CD4-positive, alpha-beta T cell treated with Interleukin-17A for 4 hours (primary cell): ENCODE measurements around the gene EEPD1.
"Not testable (repeated sequence)": the region's sequence is repeated elsewhere in the genome, so short reads cannot be mapped to it uniquely, and the experiment has no call there.

ENCODE experiments used
- DNase-seq: peaks from one replicate; pipeline ENCODE4 v3.0.0-alpha.2; 2020; ENCODE audit warnings: mixed read lengths

Gene EEPD1

DNA sequence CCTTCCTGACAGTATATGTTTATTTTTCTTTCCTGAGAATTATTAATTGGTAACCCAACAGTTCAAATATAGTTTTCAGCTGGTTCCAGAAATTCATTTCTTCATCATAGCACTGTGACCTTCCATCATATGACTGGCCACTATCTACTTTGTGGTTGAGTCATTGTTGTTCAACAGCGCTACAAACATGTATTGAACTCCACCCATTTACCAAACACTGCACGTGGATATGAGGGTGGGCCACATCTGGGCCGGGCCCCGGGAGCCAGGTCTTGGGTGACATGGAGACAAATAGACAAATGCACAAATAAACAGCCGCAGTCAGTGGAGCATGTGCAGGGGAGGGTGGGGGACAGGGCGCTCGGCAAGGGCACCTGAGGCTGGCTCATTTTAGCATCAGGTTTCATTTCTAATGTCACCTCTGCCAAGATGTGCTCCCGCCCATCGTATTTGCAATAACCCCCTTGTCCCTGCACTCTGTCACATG, 24.0 kb upstream of the EEPD1 start:
- DNase-seq, result no peak

DNA sequence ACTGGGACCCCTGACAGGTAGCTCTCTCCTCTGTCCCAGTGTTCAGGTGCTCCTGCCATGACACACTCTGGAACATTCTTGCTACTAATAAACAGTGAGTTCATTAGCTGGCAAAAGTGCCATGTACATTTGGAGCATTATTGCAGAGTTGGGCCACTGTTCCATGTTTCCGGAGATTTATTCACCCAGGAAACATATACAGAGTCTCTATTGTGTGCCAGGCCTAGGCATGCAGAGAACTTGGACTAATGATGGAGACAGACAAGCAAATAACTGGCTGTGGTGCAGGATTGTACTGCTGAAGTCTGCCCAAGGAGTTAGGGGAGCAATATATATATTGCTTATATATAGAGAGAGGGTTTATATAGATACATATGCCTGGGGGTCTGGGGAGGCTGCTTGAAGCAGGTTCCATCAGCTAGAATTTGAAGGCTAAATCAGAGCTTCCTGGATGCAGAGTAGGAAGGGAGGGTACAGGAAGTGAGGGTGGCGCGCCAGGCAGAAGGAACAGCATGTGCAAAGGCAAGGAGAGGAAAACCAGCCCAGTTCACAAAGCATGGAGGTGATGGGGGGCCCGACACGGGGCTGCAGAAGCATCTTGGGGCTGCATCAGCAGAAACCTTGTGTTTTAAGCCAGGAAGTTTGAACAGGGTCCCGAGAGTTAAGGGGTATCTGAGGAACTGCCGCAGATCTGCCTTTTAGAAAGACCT, 22.7 kb upstream of the EEPD1 start:
- no peak for DNase-seq

DNA sequence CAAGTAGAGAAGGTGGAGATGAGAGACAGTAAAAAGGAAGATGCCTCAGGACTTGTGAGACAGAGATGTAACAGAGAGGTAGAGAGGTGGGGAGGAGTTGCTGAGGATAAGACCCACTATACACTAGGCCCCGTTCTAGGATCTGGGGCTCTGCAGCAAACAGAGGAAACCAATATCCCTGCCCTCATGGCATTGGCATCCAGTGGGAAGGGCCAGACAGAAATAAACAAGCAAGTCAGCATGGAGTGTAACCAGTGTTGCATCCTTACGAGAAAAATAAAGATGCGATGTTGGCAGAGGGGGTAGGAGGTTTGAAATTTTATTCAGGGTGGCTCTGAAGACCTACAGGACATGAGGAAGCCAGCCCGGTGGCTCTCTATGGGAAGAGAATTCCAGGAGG, 22.0 kb upstream of the EEPD1 start:
- DNase-seq, result no peak

DNA sequence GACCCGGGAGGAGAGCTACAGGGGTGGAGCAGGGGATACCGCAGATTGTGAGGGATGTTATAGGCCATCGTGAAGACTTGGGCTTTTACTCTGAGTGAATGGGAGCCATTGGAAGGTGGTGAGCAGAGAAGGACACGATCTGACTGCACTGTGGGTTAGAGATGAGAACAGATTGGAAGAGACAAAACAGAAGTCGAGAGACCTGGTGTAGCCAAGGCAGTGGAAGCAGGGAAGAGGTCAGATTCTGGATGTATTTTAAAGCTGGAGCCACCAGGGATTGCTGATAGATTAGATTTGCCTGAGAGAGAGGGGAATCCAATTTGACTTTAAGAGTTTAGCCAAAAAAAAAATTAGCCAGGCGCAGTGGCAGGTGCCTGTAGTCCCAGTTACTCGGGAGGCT, 21.6 kb upstream of the EEPD1 start:
- no peak for DNase-seq

GRCh38 chr7:36132012-36132411, 21.0 kb upstream of the EEPD1 start:
- no peak for DNase-seq

DNA sequence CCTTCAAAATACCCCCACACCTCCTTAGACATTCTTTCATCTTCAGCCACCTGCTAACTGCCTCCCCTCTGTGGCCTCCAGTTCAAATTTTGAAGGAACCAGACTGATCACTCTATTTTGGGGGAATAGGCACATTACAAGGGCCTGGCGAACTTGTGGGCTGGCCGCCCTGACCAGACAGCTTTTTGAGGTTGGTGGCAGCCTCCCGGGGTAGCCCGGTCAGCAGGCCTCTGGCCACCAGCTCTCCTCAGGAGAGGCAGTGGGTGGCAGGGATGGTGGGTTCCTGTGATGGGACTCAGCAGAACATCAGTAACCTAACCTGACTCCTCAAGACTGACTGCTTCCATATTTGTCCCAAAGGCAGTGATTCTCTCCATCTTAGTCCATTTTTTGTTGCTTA, 17.4 kb upstream of the EEPD1 start:
- DNase-seq, result no peak

GRCh38 chr7:36137258-36137657, 15.8 kb upstream of the EEPD1 start:
- DNase-seq, result no peak

DNA sequence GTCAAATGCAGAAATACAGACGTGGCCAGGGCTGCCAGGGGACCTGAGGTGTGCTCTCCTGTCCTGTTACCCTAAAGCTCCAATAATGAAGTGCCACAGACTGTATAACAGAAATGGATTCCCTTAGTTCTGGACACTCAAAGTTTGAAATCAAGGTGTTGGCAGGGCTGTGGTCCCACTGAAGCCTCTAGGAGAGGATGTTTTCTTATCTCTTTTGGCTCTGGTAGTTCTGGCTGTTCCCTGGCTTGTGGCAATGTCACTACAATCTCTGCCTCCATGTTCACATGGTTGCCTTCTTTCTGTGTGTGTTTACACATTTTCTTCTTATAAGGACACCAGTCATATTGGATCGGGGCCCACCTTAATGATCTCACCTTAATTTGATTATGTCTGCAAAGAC, 15.3 kb upstream of the EEPD1 start:
- no peak for DNase-seq

DNA sequence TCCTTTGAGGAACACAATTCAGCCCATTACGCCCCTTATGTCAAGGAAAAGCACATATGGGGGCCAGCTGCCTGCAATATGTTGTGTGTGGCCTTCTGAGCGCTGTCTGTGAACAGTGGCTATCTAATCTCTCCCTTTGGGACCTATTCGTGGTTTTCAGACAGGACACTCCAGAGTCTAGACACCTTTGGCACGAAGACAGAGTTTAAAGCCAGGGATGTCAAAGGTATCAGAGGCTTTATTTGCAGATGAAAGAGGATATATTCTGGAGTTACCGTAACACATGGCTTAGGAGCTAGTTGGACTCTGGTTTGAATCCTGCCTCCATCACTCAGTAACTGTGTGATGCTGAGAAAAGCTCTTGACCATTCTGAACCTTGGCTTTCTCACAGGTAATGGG, 14.8 kb upstream of the EEPD1 start:
- no peak for DNase-seq

GRCh38 chr7:36141351-36141750, 11.7 kb upstream of the EEPD1 start:
- DNase-seq, result no peak

- DNase-seq, result no peak
Measured at GRCh38 chr7:36141850-36142249, 11.2 kb upstream of the EEPD1 start.

- DNase-seq, result no peak
Measured at GRCh38 chr7:36144189-36144588, 8.9 kb upstream of the EEPD1 start.

DNA sequence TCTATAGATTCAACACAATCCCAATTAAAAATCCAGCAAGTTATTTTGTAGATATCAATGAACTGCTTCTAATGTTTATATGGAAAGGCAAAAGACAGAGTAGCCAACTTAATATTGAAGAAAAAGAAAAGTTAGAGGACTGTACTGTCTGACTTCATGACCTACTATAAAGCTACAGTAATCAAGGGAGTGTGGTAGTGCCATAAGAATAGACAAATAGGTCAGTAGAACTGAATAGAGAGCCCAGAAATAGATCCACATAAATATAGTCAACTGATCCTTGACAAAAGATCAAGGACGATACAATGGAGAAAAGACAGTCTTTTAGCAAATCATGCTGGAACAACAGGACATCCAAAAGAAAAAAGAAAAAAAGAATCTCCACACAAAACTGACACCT, 7.4 kb upstream of the EEPD1 start:
- no peak for DNase-seq

GRCh38 chr7:36147361-36147760, 5.7 kb upstream of the EEPD1 start:
- DNase-seq, result no peak

DNA sequence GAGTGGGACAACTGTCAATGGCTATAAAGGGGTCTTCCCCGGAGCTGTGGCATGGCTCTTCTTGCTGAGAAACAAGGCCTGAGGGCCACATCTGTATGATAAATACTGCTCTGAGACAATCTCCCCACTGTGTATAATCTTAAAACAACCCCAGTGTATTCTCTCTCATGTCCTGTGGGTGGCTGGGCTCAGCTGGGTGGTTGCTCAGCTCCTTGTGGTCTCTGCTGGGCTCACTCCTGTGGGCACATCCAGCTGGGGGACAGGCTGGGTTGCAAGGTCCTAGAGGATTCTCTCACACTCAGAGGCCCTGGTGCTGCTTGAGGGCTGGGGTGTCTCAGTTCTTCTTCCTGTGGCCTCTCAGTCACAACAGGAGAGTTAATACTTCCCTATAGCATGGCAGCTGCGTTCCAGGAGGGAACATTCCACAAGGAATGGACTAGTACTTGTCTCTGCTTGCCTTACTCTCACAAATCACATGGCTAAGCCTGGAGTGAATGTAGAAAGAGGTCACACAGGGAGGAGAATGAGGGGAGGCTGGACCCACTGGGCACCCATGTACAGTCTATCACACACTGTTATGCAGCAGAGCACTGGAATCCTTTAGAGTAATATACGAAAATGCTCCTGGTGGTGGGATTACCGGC, 4.5 kb upstream of the EEPD1 start:
- DNase-seq, result no peak

DNA sequence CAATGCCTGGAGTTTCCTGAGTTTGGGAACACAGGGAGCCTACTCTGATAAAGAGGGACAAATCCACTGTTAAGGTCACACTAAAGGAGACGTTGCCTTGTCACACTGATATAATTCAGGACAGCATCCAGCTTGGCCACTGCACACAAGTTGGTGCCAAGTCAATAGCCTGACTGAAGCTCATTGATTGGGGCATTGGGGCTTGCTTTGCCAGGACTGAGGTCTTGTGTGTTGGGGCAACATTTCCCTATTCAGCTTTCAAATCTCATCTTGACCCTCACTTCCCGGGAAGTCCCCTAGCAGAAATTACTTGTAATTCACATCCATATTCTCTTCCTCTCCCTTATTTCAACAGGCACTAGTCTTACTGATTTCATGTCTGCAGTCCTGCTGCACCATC, 3.8 kb upstream of the EEPD1 start:
- DNase-seq, result not testable (repeated sequence)

DNA sequence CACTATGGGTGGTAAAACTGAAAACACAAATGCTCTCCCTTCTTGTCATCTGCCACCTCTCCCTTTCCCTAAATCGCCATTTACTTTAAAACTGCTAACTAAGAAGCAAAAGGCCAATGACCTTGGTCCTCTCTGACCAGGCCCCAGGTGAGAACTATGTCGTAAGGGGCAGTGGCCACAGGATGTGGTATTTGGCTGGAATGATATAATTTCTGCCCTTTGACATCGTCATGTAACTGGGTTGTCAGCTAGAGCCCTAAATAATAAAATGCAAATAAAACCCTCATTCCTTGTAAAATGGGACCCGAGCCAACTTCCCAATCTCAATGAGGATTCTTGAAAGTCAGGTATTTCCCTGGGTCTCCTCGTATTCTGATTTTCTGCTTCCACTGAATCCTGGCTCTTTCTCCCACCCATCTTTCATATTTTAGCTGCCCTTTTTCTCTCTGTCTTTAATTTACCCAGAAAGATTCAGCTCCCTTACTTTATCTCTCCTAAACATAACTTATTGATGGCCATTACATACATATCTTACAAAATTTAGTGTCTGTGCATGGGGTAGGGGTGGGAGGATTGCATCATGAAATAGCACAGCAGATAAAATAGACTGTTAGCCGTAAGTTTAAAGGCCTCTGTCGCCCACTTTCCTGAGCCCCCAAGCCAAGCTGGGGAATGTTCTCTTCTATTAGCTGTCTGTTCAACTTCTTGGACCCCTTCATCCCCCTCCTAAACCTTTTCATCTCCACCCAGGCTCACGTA, 3.2 kb upstream of the EEPD1 start:
- DNase-seq, result no peak

GRCh38 chr7:36151921-36152755, 916 bp upstream of the EEPD1 start:
- DNase-seq, result no peak

DNA sequence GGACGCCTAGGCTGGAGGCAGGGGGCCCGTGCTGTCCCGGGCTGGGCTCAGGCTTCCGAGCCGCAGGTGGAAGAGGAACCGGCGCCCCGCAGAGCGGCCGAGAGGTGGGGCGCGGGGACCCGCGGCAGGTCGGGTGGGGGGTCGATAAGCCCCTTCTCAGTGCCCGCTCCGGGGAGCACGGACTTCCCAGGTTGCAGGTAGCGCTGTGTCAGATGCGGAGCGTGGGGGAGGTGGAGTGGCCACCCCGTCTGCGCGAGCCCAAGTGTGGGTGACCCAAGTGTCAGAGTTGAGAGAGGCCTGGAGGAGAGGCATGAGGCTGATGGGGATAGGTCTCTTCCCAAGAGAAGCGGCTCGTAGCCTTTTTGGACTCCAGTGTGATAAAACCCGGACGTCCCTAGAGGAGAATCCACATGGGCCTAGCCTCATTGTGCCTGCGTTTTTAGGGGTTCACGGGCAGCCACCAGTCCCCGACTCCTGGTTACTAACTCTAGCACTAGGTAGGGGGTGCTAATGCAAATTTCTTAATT, 580 bp downstream of the EEPD1 start:
- peak; percentile 45 for DNase-seq

DNA sequence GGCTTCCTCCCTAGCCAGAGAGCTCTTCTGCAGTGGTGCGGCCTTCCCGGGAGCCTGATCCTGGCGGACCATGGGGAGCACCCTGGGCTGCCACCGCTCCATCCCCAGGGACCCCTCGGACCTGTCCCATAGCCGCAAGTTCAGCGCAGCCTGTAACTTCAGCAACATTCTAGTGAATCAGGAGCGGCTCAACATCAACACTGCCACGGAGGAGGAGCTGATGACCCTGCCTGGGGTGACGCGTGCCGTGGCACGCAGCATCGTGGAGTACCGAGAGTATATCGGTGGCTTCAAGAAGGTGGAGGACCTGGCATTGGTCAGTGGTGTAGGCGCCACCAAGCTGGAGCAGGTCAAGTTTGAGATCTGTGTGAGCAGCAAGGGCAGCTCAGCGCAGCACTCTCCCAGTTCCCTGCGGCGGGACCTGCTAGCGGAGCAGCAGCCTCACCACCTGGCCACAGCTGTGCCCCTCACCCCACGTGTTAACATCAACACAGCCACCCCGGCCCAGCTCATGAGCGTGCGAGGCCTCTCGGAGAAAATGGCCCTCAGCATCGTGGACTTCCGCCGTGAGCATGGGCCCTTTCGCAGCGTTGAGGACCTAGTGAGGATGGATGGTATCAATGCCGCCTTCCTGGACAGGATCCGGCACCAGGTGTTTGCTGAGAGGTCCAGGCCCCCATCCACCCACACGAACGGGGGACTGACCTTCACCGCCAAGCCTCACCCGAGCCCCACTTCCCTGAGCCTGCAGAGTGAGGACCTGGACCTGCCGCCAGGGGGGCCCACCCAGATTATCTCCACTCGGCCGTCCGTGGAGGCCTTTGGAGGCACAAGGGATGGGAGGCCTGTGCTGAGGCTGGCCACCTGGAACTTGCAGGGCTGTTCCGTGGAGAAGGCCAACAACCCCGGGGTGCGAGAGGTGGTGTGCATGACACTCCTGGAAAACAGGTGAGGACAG, 1.5 kb downstream of the EEPD1 start:
- DNase-seq, result no peak

- no peak for DNase-seq
Measured at GRCh38 chr7:36155811-36156361, 2.8 kb downstream of the EEPD1 start.
